NCI-H2227 (cell line): ENCODE data around the gene ATG4C.

Source experiments
- DNase-seq: peaks from one replicate; lab custom pipeline; 2025; ENCODE audit not compliant: unreplicated experiment; lab: John Stamatoyannopoulos, UW

Gene ATG4C

GRCh38 chr1:62836856-62837540 lies 53.1 kb downstream of the ATG4C start:
- no peak for DNase-seq

- DNase-seq = no peak
These were observed 56.6 kb downstream of the ATG4C start for GRCh38 chr1:62840555-62840954.

DNA sequence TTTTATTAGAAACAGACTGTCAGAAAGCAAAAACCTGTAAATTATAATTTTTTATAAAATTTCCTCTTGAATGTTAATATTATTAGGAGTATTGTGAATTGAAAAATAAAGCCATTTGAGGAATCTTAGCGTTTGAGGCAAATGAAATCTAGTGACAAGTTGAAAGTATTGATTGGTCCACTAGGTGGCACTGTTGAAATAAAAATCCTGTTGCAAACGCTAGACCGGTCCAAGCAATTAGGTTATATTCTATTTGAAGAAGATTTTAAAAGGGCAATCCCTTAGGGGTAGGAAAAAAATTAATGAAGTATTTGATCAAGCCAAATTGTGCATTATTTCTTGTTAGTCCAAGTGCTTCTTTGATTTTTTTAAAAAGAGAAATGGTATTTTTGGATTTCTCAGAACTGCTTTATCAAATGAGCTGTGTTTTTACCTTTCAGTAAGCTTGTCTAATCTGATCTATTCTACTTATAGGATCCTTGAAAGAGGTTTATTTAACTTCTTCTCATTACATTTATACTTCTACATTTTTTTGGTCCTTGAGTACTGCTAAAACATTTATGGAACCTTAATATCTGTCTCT lies 57.7 kb downstream of the ATG4C start:
- peak; percentile 63 for DNase-seq

DNA sequence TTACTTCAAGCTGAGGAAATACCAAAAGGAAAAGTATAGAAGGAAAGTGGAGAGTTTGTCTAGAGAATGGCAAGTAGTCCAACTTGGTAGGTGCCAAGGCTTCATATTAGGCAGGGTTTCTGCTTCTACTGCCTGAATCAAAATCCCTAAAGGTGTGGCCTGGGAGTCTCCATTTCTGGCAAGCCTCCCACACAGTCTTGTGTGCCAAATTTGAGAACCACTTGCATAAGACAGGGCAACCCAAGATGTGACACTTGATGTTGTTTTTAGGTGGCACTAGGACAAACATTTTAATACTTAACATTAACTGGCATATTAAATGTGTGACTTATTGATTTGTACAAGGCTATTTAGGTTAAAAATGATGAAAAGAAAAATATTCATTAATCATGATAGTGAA lies 60.1 kb downstream of the ATG4C start:
- no peak for DNase-seq

- DNase-seq = peak; percentile 12
These were observed 65.1 kb downstream of the ATG4C start for GRCh38 chr1:62849031-62849430.

GRCh38 chr1:62852253-62852652 lies 68.3 kb downstream of the ATG4C start:
- no peak for DNase-seq

DNA sequence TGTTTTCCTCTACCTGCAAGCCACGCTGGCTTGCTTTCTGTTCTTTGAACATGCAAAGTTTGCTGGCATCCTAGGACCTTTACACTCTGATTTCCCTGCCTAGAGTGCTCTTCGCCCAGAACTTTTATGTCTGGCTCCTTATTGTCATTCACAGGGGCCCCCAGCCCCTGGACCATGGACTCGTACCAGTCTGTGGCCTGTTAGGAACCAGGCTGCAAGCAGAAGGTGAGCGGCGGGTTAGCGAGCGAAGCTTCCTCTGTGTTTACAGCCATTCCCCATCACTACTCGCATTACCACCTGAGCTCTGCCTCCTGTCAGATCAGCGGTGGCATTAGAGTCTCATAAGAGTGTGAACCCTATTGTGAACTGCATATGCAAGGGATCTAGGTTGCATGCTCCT lies 73.0 kb downstream of the ATG4C start:
- DNase-seq = no peak

GRCh38 chr1:62869217-62869754 lies 85.4 kb downstream of the ATG4C start:
- no peak for DNase-seq

DNA sequence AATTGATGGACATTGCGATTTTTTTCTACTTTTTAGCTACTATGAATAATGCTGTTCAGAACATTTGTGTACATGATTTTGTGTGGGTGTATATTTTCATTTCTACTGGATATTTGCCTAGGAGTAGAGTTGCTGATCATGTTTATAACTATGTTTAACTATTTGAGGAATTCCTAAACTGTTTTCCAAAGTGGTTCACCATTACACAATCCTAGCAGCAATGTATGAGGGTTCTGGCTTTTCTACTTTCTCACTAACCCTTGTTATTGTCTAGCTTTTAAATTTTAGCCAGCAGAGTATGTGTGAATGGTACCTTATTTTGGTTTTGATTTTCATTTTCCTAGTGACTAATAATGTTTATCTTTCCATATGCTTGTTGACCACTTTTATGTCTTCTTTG lies 86.2 kb downstream of the ATG4C start:
- no peak for DNase-seq

GRCh38 chr1:62875676-62876075 lies 91.7 kb downstream of the ATG4C start:
- DNase-seq = no peak

GRCh38 chr1:62876535-62876934 lies 92.6 kb downstream of the ATG4C start:
- DNase-seq = peak; percentile 12

DNA sequence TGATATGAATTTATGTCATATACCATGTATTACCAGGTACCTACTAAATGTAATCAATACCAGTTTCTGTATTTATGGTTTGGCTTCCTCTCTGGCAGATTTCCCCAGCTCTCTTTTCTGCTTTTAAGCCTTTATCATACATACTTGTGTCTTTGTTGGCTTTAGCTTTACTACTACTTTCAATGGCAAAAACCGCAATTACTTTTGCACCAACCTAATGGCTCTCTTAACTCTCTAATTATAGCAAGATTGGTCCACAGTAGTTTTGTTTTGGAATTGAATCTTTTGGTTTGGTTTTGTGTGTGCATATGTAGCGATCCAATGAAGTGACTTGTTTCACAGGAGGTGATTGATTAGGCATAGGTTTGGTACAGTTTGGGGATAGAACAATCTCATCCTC lies 93.6 kb downstream of the ATG4C start:
- DNase-seq = no peak

- DNase-seq = no peak
These were observed 96.0 kb downstream of the ATG4C start for GRCh38 chr1:62879962-62880361.

DNA sequence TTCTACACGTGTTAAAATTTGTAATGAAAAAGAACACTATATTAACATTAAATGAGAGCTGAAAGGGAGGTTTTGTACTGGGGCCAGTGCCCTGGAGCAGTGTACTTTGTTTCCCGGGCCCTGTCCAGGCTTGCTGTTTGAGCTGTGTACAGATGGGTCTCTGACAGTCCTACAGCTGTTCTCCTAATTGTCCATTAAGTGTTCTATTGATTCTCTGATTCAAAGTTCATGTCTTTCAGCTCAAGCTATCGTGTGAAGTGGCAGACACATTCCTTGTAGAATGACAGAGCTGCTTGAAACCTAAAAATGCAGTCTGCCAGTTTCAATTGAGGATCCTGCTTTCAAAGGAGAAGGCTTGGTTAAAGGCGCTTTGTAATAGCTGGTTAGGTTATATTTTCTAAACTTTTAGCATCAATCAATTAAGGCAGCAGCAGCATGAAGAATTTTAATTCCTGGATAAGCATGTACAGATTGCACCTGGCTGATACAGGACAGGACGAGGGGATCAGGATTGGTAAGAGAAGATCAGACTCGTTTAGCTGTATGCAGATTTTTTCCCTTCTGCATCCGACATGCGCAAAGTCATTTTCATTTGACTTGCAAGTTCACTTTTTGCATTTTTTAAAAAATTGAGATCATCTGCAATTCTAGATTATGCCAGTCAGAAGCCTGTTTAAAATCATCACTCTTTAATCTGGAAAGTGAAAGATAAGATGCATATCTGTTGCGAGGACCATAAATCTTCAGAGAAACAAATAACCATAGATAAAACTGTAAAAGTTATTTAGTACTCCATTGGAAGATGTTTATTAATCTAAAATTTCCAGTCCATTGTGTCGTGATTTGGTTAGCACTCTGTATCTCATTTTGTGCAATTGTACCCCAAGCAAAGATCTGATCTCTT lies 98.5 kb downstream of the ATG4C start:
- peak; percentile 46 for DNase-seq

DNA sequence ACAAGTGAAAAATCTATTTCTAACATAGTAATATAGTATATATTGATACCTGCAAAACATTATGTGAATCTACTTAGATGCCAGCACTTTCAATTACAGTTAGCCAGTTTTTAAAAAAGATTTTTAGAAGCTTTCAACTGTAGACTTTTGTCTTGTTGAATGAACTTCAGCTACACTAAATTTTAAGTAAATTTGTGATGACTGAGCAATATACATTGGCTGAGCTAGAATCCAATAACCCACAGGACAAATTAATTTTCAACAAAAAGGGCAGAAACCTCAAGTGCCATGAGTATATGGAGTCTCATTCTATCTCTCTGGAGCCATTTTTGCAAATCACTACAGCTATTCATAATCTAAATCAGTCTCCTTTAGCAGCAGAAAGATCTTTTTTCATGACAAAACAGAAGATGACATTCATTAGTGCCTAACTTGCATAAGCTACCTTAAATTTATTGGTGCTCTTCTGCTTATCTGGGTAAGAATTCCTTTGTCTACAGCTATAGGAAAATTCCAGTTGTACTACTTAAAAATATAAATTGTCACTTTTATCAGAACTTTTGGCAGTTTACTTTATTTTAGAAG lies 100.3 kb downstream of the ATG4C start:
- DNase-seq = no peak

GRCh38 chr1:62887799-62888507 lies 104.0 kb downstream of the ATG4C start:
- DNase-seq = no peak

- no peak for DNase-seq
These were observed 108.1 kb downstream of the ATG4C start for GRCh38 chr1:62891956-62892562.

GRCh38 chr1:62897788-62898187 lies 113.9 kb downstream of the ATG4C start:
- no peak for DNase-seq

DNA sequence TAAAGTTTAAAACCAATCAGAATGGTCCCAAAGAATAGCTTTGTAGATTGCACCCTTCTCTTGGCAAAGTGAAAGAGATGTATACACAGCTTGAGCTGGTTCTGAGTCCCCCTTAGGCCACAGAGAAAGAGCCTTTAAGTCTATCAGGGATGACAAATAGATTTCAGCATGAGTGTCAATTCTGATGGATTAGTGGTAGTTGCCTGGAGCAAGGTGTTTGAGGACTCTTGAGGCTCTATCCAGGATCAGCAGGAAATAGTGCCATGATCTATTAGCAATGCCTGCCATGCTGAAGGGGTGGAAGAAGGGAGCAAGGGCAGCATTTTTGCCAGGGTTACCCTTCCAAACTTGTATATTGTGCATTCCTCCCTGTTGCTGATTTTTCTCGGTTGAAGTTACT lies 116.6 kb downstream of the ATG4C start:
- no peak for DNase-seq

- DNase-seq = no peak
These were observed 117.7 kb downstream of the ATG4C start for GRCh38 chr1:62901650-62902049.
